SK-N-SH treated with all-trans-retinoic acid at 6 μM for 48 hours (cell line): ENCODE measurements around the gene UNC119B.
"Not testable (repeated sequence)": the region's sequence is repeated elsewhere in the genome, so short reads cannot be mapped to it uniquely, and the experiment has no call there.

ENCODE experiments used
- ATAC-seq: fragments of 200-7000 bp; cut with Tn5 transposase; 3 replicates; pipeline ENCODE4 v1.9.1; 2020; ENCODE audit warnings: mild to moderate bottlenecking, moderate library complexity
- BACH2 ChIP-seq: fragments of 250-450 bp; sonication (Bioruptor Pico); IDR thresholded peaks from 2 replicates; pipeline ENCODE4 v1.9.0; 2021; ENCODE audit warnings: mild to moderate bottlenecking, borderline replicate concordance
- CSDC2 ChIP-seq: fragments of 250-450 bp; sonication (Bioruptor Pico); IDR thresholded peaks from 2 replicates; pipeline ENCODE4 v1.5.0; 2020; ENCODE audit warnings: mild to moderate bottlenecking, moderate library complexity
- GLIS3 ChIP-seq: fragments of 250-450 bp; sonication (Bioruptor Pico); IDR thresholded peaks from 2 replicates; pipeline ENCODE4 v1.5.0; 2020; ENCODE audit warnings: mild to moderate bottlenecking, moderate library complexity
- ISL1 ChIP-seq: fragments of 250-450 bp; sonication (Bioruptor Pico); IDR thresholded peaks from 2 replicates; pipeline ENCODE4 v2.1.2; 2022; ENCODE audit warnings: mild to moderate bottlenecking, moderate library complexity
- OSR1 ChIP-seq: fragments of 250-450 bp; sonication (Bioruptor Pico); IDR thresholded peaks from 2 replicates; pipeline ENCODE4 v1.8.0; 2022; ENCODE audit warnings: moderate library complexity, mild to moderate bottlenecking, inconsistent platforms
- PPARA ChIP-seq: fragments of 250-450 bp; sonication (Bioruptor Pico); IDR thresholded peaks from 2 replicates; pipeline ENCODE4 v1.5.0; 2020; ENCODE audit warnings: mild to moderate bottlenecking, borderline replicate concordance
- SNAI2 ChIP-seq: fragments of 250-450 bp; sonication (Bioruptor Pico); IDR thresholded peaks from 2 replicates; pipeline ENCODE4 v1.5.0; 2020; ENCODE audit warnings: mild to moderate bottlenecking, moderate library complexity
- TOX ChIP-seq: fragments of 250-450 bp; sonication (Bioruptor Pico); IDR thresholded peaks from 2 replicates; pipeline ENCODE4 v1.8.0; 2021; ENCODE audit warnings: mild to moderate bottlenecking, moderate library complexity, borderline replicate concordance
- ZC3H10 ChIP-seq: fragments of 250-450 bp; sonication (Bioruptor Pico); IDR thresholded peaks from 2 replicates; pipeline ENCODE4 v1.5.1; 2021; ENCODE audit warnings: mild to moderate bottlenecking, moderate library complexity
- ZFP3 ChIP-seq: fragments of 250-450 bp; sonication (Bioruptor Pico); IDR thresholded peaks from 2 replicates; pipeline ENCODE4 v1.5.0; 2020; ENCODE audit warnings: mild to moderate bottlenecking, moderate library complexity
- ZFP30 ChIP-seq: fragments of 450-650 bp; formaldehyde crosslinking; IDR thresholded peaks from 2 replicates; pipeline ENCODE4 v1.5.0; 2022; ENCODE audit warnings: mild to moderate bottlenecking, moderate library complexity
- ZNF565 ChIP-seq: fragments of 450-650 bp; formaldehyde crosslinking; conservative IDR thresholded peaks from 2 replicates; pipeline ENCODE4 v1.5.0; 2020; ENCODE audit warnings: low read depth, mild to moderate bottlenecking, moderate library complexity
- ZNF70 ChIP-seq: fragments of 450-650 bp; formaldehyde crosslinking; IDR thresholded peaks from 2 replicates; pipeline ENCODE4 v1.5.0; 2020; ENCODE audit warnings: mild to moderate bottlenecking, moderate library complexity
- ZNF8 ChIP-seq: fragments of 450-650 bp; formaldehyde crosslinking; IDR thresholded peaks from 2 replicates; pipeline ENCODE4 v1.5.0; 2020; ENCODE audit warnings: mild to moderate bottlenecking, moderate library complexity
- TF ChIP-seq, protein P1 (sequence below): fragments of 250-450 bp; sonication (Bioruptor Pico); IDR thresholded peaks from 2 replicates; pipeline ENCODE4 v1.8.0; 2020; ENCODE audit warnings: mild to moderate bottlenecking, moderate library complexity, borderline replicate concordance
- TF ChIP-seq, protein P2 (sequence below): fragments of 250-450 bp; sonication (Bioruptor Pico); IDR thresholded peaks from 2 replicates; pipeline ENCODE4 v1.8.0; 2021; ENCODE audit warnings: low read depth, mild to moderate bottlenecking, moderate library complexity, borderline replicate concordance
- TF ChIP-seq, protein P3 (sequence below): fragments of 250-450 bp; sonication (Bioruptor Pico); IDR thresholded peaks from 2 replicates; pipeline ENCODE4 v1.5.0; 2020; ENCODE audit warnings: mild to moderate bottlenecking, moderate library complexity
- TF ChIP-seq, protein P4 (sequence below): fragments of 250-450 bp; sonication (Bioruptor Pico); IDR thresholded peaks from 2 replicates; pipeline ENCODE4 v1.5.1; 2020; ENCODE audit warnings: low read depth, mild to moderate bottlenecking, moderate library complexity

Gene UNC119B

DNA sequence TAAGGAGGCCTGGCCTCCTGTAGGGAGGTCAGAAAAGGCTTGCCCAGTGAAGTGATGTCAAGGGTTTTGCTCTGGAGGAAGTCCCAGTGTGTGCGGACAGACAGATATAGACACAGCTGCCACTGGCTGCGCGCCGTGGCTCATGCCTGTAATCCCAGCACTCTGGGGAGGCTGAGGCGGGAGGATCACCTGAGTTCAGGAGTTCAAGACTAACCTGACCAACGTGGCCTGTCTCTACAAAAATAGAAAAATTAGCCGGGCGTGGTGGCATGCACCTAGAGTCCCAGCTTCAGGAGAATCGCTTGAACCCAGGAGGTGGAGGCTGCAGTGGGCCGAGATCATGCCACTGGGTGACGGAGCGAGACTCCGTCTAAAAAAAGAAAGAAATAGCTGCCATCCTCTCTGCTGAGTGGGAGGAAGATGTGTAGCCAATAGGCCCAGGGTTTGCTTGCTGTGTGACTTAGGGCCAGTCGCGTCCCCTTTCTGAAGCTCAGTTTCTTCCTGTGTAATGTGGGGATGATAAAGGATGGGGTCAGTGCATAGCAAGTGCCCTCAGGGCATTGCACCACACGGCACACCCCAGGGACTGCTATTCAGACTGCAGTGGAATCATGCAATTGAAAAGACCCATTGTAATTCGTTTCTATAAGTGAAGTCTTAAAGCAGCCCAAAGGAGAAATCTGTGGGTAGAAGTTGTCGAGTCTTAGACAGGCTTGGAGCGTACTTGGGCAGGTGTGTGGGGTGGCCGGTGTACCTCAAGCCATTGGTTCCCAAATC is 42.0 kb upstream of the UNC119B start (continued):
- TF ChIP-seq, protein P1, sequence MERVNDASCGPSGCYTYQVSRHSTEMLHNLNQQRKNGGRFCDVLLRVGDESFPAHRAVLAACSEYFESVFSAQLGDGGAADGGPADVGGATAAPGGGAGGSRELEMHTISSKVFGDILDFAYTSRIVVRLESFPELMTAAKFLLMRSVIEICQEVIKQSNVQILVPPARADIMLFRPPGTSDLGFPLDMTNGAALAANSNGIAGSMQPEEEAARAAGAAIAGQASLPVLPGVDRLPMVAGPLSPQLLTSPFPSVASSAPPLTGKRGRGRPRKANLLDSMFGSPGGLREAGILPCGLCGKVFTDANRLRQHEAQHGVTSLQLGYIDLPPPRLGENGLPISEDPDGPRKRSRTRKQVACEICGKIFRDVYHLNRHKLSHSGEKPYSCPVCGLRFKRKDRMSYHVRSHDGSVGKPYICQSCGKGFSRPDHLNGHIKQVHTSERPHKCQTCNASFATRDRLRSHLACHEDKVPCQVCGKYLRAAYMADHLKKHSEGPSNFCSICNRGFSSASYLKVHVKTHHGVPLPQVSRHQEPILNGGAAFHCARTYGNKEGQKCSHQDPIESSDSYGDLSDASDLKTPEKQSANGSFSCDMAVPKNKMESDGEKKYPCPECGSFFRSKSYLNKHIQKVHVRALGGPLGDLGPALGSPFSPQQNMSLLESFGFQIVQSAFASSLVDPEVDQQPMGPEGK (CRISPR knock-in tag): no peak
- TF ChIP-seq TOX (no peak), ZNF70 (no peak), ZFP30 (CRISPR knock-in tag) (no peak), PPARA (CRISPR knock-in tag) (no peak), CSDC2 (no peak), BACH2 (CRISPR knock-in tag) (no peak), SNAI2 (CRISPR knock-in tag) (no peak)
- TF ChIP-seq, protein P2, sequence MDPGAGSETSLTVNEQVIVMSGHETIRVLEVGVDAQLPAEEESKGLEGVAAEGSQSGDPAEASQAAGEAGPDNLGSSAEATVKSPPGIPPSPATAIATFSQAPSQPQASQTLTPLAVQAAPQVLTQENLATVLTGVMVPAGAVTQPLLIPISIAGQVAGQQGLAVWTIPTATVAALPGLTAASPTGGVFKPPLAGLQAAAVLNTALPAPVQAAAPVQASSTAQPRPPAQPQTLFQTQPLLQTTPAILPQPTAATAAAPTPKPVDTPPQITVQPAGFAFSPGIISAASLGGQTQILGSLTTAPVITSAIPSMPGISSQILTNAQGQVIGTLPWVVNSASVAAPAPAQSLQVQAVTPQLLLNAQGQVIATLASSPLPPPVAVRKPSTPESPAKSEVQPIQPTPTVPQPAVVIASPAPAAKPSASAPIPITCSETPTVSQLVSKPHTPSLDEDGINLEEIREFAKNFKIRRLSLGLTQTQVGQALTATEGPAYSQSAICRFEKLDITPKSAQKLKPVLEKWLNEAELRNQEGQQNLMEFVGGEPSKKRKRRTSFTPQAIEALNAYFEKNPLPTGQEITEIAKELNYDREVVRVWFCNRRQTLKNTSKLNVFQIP (CRISPR knock-in tag): no peak
- TF ChIP-seq, protein P3, sequence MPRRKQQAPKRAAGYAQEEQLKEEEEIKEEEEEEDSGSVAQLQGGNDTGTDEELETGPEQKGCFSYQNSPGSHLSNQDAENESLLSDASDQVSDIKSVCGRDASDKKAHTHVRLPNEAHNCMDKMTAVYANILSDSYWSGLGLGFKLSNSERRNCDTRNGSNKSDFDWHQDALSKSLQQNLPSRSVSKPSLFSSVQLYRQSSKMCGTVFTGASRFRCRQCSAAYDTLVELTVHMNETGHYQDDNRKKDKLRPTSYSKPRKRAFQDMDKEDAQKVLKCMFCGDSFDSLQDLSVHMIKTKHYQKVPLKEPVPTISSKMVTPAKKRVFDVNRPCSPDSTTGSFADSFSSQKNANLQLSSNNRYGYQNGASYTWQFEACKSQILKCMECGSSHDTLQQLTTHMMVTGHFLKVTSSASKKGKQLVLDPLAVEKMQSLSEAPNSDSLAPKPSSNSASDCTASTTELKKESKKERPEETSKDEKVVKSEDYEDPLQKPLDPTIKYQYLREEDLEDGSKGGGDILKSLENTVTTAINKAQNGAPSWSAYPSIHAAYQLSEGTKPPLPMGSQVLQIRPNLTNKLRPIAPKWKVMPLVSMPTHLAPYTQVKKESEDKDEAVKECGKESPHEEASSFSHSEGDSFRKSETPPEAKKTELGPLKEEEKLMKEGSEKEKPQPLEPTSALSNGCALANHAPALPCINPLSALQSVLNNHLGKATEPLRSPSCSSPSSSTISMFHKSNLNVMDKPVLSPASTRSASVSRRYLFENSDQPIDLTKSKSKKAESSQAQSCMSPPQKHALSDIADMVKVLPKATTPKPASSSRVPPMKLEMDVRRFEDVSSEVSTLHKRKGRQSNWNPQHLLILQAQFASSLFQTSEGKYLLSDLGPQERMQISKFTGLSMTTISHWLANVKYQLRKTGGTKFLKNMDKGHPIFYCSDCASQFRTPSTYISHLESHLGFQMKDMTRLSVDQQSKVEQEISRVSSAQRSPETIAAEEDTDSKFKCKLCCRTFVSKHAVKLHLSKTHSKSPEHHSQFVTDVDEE: no peak

DNA sequence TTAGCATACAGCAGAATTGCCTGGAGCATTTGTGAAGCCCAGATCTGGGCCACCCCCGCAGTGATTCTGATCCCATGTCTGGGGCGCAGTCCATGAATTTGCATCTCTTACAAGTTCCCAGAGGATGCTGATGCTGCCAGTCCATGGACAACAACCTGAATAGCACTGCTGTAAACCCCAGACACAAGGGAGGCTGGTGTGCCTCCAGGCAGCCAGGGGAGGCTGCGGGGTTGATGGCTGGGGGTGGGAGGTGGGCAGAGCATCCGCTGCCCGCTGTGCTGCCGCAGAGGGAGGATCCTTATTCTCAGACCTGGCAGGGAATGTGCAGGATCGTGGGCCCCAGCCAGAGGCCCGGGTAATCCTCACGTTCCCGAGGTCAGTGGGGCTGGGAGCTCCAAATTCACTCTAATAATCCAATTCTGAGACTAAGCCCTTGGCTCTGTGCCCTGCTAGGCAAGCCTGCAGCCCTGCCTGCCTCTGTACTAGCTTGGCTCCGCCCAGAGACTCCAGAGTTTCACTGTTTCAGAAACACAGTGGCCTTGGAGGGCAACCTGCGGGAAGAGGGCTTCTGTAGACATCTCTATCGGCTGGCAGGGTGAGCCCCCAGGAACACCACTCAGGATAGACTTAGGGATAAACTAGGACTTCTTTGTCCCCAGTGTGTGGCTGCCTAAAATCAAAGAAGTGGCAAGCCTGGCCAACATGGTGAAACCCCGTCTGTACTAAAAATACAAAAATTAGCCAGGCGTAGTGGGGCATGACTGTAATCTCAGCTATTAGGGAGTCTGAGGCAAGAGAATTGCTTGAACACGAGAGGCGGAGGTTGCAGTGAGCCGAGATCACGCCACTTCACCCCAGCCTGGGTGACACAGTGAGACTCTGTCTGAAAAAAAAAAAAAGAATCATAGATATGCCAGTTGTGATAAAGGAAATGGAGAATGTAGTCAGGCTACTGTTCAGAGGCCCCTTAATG is 41.1 kb upstream of the UNC119B start:
- TF ChIP-seq OSR1 (CRISPR knock-in tag) (no peak), ZNF565 (no peak), ZFP3 (CRISPR knock-in tag) (no peak), PPARA (CRISPR knock-in tag) (no peak), ZNF8 (no peak), ZC3H10 (CRISPR knock-in tag) (no peak), ZNF70 (no peak), GLIS3 (CRISPR knock-in tag) (no peak), BACH2 (CRISPR knock-in tag) (no peak), CSDC2 (no peak), ISL1 (CRISPR knock-in tag) (no peak)
- TF ChIP-seq, protein P3: no peak
- TF ChIP-seq, protein P4, sequence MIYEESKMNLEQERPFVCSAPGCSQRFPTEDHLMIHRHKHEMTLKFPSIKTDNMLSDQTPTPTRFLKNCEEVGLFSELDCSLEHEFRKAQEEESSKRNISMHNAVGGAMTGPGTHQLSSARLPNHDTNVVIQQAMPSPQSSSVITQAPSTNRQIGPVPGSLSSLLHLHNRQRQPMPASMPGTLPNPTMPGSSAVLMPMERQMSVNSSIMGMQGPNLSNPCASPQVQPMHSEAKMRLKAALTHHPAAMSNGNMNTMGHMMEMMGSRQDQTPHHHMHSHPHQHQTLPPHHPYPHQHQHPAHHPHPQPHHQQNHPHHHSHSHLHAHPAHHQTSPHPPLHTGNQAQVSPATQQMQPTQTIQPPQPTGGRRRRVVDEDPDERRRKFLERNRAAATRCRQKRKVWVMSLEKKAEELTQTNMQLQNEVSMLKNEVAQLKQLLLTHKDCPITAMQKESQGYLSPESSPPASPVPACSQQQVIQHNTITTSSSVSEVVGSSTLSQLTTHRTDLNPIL (CRISPR knock-in tag): no peak
- TF ChIP-seq, all 23 proteins: peak for 0
- ATAC-seq: peak; percentile 92

DNA sequence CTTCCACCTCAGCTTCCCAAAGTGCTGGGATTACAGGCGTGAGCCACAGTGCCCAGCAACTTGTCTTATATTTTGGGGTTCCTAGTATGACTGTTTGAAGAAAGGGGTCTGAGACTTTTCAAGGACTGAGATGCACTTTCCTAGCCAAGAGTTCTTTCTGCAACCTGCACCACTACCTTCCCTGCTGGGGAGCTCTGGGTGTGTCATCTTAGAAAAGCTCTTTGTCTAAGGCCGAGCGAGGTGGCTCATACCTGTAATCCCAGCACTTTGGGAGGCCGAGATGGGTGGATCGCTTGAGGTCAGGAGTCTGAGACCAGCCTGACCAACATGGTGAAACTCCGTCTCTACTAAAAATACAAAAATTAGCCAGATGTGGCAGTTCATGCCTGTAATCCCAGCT is 40.0 kb upstream of the UNC119B start:
- ATAC-seq: not testable (repeated sequence)
